T-helper 2 cell treated with Interferon-gamma antibody and Interleukin-4, amounts not matched to agents 100 ng/mL and 5 ng/mL, for 36 hours (primary cell): ENCODE data around the gene OR6A2. TPM values are rescaled to one million over a fixed set of nuclear protein-coding genes. Genes with fewer than 3 reads are reported as not detected.

Experiments
- intact Hi-C: fragments of 100-400 bp; cut with micrococcal nuclease; formaldehyde crosslinking; loops from one replicate; pipeline ENCODE4 v1.15.1; 2023
- total RNA-seq: library from RNA; stranded (reverse); gene quantifications from 2 replicates; pipeline ENCODE4 v1.2.3, GENCODE V29; 2022

Gene OR6A2
- total RNA-seq, 1 donor from 2014 or later = 0.23 TPM

DNA sequence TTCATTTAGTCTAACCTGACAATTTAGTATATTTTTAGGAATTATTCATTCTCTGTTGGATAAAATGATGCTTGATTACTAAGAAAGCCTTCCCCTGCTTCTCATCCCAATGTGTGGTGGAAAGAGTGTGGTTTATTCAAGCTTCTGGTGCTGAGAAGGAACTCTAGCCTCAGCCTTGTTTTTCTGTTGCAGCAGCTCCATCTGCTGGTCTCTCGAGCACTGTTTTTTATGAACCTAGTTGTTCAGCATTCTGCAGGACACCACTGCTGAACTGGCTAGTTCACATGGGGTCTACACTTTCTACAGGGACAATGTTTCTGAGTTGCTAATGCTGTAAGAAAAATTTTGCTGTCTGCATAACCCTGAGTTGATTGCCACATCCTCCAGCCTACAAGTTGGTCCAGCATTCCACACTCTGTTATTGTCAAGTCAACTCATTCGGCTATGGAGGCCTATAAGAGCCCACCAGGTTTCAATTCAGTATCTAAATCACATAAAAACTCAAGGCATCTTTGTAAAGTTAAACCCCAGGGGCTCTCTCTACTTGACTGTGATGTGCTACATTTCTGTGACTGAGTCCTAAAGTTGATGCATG lies 42.0 kb downstream of the OR6A2 start:
- intact Hi-C loops = loop anchor here (1.0 to 2.0 kb wide), 4 partner anchors 11 to 55 kb away; no protein-coding TSS in a partner anchor

DNA sequence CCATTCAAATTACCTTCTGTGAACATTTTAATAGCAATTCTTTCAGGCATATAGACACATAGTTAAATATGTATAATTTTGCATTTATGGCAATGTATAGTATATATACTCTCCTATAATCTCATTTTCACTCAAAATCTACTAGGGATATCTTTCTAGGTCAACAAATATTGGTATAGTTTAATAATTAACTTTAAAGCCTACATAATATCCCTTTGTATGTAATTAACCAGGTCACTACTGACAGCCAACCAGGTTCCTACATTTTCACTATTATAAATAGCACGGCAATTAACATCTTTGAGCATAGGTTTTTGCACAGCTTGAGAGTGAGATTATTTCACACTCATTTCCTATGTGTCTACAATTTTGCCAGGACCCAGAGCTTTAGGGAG lies 43.5 kb downstream of the OR6A2 start:
- intact Hi-C loops = loop anchor here (2.0 kb wide), 2 partner anchors 45 to 53 kb away; no protein-coding TSS in a partner anchor

DNA sequence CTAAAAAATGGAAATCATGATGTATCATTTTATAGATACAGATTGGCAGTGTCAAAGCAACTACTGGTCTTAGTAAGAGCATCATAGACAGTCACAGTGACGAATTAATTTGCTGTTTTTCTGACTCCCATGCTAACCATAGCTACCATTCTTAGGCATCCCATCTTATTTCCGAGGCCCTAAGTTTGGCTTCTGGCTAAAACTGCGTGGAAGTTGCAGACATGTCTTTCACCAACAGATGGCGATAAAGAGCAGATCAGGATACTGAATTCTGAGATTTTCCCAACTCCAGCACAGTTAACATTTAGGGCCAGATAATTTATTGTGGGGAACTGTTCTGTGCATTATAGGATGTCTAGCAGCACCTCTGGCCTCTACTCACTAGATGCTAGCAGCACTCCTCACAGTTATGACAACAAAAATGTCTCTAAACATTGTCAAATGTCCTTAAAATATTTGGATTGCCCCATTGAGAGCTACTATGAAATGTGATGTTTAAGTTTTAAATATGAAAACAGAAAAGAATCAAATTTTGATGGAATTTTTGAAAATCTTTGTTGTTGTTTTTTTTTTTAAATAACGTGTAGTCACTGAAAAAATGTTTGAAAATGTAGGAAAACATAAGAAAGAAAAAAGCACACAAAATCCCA lies 44.1 kb downstream of the OR6A2 start:
- intact Hi-C loops = no loop called here

DNA sequence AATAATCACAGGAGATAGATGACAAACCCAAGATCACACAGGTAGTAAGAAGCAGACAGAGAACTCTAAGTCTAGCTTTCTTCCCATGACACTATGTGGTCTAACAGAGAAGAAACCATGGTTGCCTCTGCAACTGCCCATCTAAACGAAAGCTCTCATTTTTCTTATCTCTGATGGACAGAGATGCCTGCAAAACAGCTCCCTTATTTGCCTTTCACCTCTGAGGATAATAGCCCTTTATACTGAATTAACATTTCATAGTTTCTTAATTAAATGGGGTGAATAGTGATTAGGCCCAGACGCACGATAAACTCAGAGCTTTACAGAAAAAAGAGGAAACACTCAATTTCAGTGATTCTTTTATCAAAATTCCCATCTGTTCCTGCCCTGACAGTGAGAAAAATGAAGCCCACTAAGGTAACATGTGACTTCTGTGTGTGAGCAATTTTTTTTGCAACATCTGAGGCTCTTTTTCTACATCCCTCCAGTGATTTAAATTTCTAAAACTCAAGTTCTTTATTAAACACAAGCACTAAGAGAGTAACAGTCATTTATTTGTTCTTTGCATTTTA lies 52.3 kb downstream of the OR6A2 start:
- intact Hi-C loops = loop anchor here (2.0 to 10.0 kb wide), 4 partner anchors 145 to 1062 kb away; partner anchors contain the start of genes ARFIP2, ILK, RRP8 and SMPD1

DNA sequence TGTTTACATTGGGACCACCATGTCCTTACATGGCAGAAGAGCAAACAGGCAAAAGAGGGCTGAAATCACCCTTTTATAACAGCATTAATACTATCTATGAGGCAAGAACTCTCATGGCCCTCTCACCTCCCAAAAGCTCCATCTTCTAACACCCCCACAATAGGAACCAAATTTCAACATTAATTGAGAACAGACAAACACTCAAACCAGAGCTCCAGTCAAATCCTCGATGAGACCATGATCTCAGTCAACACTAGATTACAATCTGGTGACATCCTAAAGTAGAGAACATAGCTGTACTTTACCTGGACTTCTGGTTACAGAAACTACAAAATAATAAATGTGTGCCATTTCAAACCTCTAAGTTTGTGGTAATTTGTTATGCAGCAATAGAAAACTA lies 52.9 kb downstream of the OR6A2 start:
- intact Hi-C loops = loop anchor here (1.0 to 10.0 kb wide), 7 partner anchors 8 to 1062 kb away; partner anchors contain the start of genes ARFIP2, ILK, MRPL17 and RRP8

DNA sequence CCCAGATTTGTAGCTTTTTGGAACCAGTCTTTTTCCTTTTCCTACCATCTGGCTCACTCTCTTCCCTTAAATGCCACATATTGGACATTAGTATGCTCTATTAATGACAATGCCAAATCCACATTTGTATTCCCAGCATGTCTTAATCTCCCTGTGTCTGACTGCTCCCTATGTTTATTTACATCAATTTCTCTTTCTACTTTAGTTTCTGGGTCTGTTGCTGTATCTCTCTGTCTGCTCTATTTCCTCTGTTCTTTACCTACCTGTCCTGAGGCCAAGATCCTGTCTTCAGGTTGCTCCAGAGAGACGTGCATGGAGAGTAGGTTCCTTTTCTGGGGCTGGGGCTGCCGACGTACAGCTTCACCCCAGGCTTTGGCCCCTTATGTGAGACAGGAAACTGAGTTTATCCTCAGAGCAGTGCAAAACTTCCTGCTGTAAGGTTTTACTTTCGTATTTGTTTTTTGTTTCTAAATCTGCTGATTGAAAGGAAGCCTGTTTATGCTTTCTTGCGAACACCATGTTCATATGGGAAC lies 53.3 kb downstream of the OR6A2 start:
- intact Hi-C loops = loop anchor here (1.0 to 10.0 kb wide), 7 partner anchors 8 to 1061 kb away; partner anchors contain the start of genes ARFIP2, ILK, MRPL17 and RRP8

DNA sequence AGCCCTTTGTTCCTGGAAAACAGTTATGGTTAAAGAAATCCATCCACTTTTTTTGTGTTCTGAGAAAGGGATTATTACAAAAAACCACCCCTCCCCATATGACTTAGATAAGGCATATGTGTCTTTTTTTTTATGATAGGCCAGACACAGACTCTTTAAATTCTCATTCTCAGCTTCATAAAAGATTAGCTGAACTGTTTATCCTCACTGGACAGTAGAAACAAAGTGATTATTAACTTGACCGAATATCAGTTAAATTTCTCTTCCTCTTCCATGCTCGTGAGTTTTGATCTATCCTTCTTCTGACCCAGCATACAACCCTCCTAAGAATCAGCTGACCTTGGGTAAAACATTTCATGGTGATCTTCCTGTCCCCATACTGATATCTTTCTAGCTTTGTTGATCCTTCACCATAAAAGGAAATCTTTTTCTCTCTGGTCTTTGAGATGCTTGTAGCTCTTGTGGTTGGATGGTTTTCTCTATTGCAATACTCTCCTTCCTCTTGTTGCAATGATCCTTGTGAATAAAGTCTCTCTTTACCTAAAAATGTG lies 53.9 kb downstream of the OR6A2 start:
- intact Hi-C loops = loop anchor here (1.0 to 10.0 kb wide), 7 partner anchors 7 to 1061 kb away; partner anchors contain the start of genes ARFIP2, ILK, MRPL17 and RRP8

DNA sequence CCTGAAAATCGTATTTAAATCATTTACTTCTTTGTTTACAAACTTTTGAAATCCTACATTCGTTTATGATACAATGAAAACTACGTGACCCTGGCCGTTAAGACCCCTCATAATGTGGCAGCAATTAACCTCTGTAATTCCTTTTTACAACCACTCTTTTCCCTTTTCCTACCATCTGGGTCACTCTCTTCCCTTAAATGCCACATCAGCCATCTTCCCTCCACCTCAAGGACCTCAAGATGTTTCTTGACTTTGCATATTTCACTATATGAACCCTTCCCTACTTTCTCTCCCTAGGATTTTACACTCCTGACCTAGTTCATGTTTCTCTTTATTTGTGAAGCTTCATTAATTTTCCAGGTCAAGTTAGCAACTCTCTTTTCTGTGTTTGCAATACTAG lies 54.5 kb downstream of the OR6A2 start:
- intact Hi-C loops = loop anchor here (5.0 to 10.0 kb wide), 2 partner anchors 143 to 1060 kb away; partner anchors contain the start of genes ILK, RRP8, TRIM22 and TRIM5

DNA sequence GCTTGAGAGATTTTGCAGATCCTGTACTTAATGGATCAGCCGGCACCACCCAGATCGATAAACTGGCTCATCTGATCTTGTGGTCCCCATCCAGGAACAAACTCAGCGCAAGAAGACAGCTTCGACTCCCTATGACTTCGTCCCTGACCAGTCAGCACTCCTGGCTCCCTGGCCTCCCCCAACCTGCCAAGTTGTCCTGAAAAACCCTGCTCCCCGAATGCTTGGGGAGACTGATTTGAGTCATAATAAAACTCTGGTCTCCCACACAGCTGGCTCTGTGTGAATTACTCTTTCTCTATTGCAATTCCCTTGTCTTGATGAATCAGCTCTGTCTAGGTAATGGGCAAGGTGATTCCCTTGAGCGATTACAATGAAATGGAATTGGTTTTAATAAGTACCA lies 57.2 kb downstream of the OR6A2 start:
- intact Hi-C loops = loop anchor here (10.0 kb wide), 1 partner anchor 1057 kb away; the partner anchor contains the start of genes TRIM22 and TRIM5

Other genes starting within 250 kb of the OR6A2 start
- 26.9 and 31.4 TPM in 2 replicates for gene RRP8, start 196.1 kb downstream of the OR6A2 start, total RNA-seq
- 128 and 134 TPM in 2 replicates for gene ILK, start 195.9 kb downstream of the OR6A2 start, total RNA-seq
- 123 and 133 TPM in 2 replicates for gene TAF10, start 187.5 kb downstream of the OR6A2 start, total RNA-seq
- 63.3 and 64.4 TPM in 2 replicates for gene TPP1, start 180.3 kb downstream of the OR6A2 start, total RNA-seq
- 0.43 and 0.45 TPM in 2 replicates for gene DCHS1, start 143.9 kb downstream of the OR6A2 start, total RNA-seq
- gene MRPL17, start 116.3 kb downstream of the OR6A2 start, total RNA-seq = 71.3 and 72.4 TPM in 2 replicates
- 0.18 and 0.25 TPM in 2 replicates for gene OR2AG2, start 27.7 kb downstream of the OR6A2 start, total RNA-seq
- gene OR2AG1, start 16.7 kb downstream of the OR6A2 start, total RNA-seq = not detected in 2 replicates
- gene OR10A5, start 46.0 kb upstream of the OR6A2 start, total RNA-seq = not detected in 2 replicates
- gene OR10A2, start 63.4 kb upstream of the OR6A2 start, total RNA-seq = not detected in 2 replicates
- gene OR10A4, start 76.9 kb upstream of the OR6A2 start, total RNA-seq = not detected in 2 replicates
- gene OR2D2, start 92.8 kb upstream of the OR6A2 start, total RNA-seq = 0.27 TPM in 1 of 2 replicates, not detected in the other
- gene OR2D3, start 121.3 kb upstream of the OR6A2 start, total RNA-seq = not detected in 2 replicates
- gene ZNF215, start 126.7 kb upstream of the OR6A2 start, total RNA-seq = 3.3 and 3.4 TPM in 2 replicates
- not detected in 2 replicates for gene ZNF214, start 220.7 kb upstream of the OR6A2 start, total RNA-seq
- gene NLRP14, start 220.8 kb upstream of the OR6A2 start, total RNA-seq = 0.11 and 0.39 TPM in 2 replicates